B cell (primary cell): Measurements from ENCODE around the gene S100A13.

ENCODE experiments used
- EZH2 ChIP-seq: IDR thresholded peaks from 2 replicates; pipeline ENCODE4 v1.6.1; 2012; ENCODE audit warnings: borderline replicate concordance, low read depth, mild to moderate bottlenecking, moderate library complexity, low read length; ENCODE audit not compliant: insufficient read depth, poor library complexity, severe bottlenecking
- TF ChIP-seq, protein P1 (sequence below): fragments of 200-600 bp; IDR thresholded peaks from one replicate; pipeline ENCODE4 v1.8.0; 2022; ENCODE audit warnings: antibody characterized with exemption, mild to moderate bottlenecking

GRCh38 chr1:153624965-153625611 lies 2.2 kb downstream of the S100A13 start:
- TF ChIP-seq EZH2, result no peak
- TF ChIP-seq, protein P1, sequence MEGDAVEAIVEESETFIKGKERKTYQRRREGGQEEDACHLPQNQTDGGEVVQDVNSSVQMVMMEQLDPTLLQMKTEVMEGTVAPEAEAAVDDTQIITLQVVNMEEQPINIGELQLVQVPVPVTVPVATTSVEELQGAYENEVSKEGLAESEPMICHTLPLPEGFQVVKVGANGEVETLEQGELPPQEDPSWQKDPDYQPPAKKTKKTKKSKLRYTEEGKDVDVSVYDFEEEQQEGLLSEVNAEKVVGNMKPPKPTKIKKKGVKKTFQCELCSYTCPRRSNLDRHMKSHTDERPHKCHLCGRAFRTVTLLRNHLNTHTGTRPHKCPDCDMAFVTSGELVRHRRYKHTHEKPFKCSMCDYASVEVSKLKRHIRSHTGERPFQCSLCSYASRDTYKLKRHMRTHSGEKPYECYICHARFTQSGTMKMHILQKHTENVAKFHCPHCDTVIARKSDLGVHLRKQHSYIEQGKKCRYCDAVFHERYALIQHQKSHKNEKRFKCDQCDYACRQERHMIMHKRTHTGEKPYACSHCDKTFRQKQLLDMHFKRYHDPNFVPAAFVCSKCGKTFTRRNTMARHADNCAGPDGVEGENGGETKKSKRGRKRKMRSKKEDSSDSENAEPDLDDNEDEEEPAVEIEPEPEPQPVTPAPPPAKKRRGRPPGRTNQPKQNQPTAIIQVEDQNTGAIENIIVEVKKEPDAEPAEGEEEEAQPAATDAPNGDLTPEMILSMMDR, result no peak
